ENCODE data around the gene SYMPK. TPM values are rescaled to one million over a fixed set of nuclear protein-coding genes. Genes with fewer than 3 reads are reported as not detected.

The SYMPK gene
- polyA plus RNA-seq, 3 donors: 25.9 to 57.0 (median 36.8) TPM

- WGBS, 3 donors: 93 to 97% (median 96%) methylated on average over 14 of the region's 14 CpGs
Observed at GRCh38 chr19:45842198-45842597, 20.7 kb downstream of the SYMPK start.

GRCh38 chr19:45834970-45835369 lies 28.0 kb downstream of the SYMPK start:
- no peak overlapping the region for H3K27ac ChIP-seq (ENCODE audit: low read depth, low read length)
- 76 to 95% (median 94%) methylated on average over 7 of the region's 7 CpGs for WGBS, 3 donors

More at GRCh38 chr19:45842198-45842597, 20.7 kb downstream of the SYMPK start:
- no peak overlapping the region for H3K27ac ChIP-seq (ENCODE audit: low read depth, low read length)

DNA sequence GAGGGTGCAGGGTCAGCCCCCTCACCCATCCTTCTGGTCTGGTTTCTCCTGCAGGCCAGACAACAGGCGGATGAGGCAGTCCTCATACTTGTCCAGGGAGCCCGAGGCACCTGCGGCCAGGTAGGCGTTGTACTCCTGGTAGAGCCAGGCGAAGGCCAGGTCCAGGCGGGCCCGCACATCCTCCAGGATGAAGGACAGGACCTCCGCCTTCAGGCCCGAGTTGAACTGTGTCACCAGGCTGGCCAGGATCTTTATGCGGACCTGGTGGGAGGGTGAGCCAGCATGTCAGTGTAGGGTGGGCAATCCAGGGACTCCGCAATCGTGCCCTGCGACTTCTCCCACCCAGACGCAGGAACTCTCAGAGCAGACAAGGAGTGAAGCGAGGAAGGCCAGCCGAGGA lies 34.0 kb downstream of the SYMPK start:
- 94 to 95% (median 94%) methylated on average over 16 of the region's 16 CpGs for WGBS, 3 donors
- no peak overlapping the region for H3K27ac ChIP-seq (ENCODE audit: low read depth, low read length)

- WGBS, 3 donors: 88 to 94% (median 88%) methylated on average over 9 of the region's 9 CpGs
- H3K27ac ChIP-seq (ENCODE audit: low read depth, low read length): no peak overlapping the region
Observed at GRCh38 chr19:45828523-45828922, 34.4 kb downstream of the SYMPK start.

GRCh38 chr19:45827459-45828093 lies 35.4 kb downstream of the SYMPK start:
- H3K27ac ChIP-seq (ENCODE audit: low read depth, low read length): no peak overlapping the region
- WGBS, 3 donors: 93 to 97% (median 93%) methylated on average over 15 to 16 of the region's 16 CpGs

DNA sequence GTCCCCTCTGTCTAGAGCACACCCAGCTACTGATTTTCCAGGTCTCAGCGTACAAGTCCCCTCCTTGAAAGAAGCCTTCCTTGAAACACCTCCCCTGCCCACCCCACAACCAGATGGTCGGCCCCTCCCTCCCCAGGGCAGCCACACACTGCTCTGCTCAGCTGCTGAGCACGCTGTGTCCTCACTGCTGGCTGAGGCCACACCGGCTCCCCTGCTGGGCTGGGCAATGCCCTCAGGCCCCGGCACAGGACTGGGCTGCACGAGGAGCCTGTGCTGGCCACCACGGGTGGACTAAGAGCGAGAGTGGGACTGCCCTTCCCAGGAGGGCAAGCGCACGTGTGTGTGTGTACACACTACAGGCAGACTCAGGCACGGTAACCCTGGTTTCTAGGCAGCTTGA lies 36.0 kb downstream of the SYMPK start:
- H3K27ac ChIP-seq (ENCODE audit: low read depth, low read length): no peak overlapping the region
- WGBS, 3 donors: 84 to 88% (median 87%) methylated on average over 11 of the region's 11 CpGs

- H3K27ac ChIP-seq (ENCODE audit: low read depth, low read length): no peak overlapping the region
- 83 to 93% (median 83%) methylated on average over 20 to 22 of the region's 22 CpGs for WGBS, 3 donors
Observed at GRCh38 chr19:45825917-45826893, 36.7 kb downstream of the SYMPK start.

DNA sequence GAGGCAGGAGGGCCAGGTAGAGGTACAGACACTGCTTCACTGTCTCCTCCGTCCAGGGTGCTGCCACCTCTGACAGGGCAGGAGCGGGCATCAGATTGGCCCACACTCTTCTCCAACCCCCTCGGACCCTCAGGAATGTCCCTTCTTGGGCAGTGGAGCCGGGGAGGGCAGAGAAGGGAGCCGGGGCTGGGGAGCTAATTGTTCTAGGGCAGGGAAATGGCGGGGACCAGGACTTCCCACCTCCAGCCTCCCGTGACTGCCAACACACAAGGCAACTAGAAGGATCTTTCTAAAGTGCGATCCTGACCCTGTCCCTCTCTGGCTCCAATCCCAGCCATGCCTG lies 37.7 kb downstream of the SYMPK start:
- WGBS, 3 donors: 88 to 96% (median 90%) methylated on average over 8 of the region's 8 CpGs
- H3K27ac ChIP-seq (ENCODE audit: low read depth, low read length): no peak overlapping the region

DNA sequence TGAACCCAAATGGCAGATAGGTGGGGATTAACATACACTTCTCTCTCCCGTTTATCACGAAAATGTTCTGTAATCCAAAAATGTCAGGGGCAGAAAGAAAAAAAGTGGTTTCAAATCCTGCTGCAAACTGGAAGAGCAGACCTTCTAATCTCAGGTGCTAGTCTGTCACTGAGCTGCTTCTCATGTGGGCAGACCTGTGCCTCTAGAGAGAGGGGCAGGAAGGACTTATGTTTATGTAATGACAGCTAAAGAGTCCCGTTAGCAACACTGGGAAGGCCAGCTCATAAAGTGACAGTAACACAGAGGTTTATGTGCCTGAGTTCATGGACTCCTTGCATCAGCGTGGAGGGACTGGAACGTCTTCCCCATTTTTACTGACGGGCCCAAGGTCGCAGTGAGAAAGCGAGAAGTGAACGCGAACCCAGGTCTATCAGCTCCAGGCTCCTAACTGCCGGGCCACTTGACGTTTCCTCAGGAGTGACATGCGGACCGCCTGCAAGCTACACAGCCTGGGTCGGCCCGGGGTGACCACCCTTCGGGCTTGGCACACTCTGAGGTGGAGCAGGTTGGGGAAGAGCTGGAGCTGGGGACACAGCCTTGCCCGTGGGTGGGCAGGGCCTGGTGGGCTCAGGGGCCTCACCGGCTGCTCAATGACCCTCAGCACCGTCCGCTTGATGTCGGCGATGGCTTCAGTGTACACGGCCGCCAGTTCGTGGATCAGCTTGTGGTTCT lies 38.2 kb downstream of the SYMPK start:
- 85 to 92% (median 88%) methylated on average over 26 of the region's 26 CpGs for WGBS, 3 donors
- no peak overlapping the region for H3K27ac ChIP-seq (ENCODE audit: low read depth, low read length)

DNA sequence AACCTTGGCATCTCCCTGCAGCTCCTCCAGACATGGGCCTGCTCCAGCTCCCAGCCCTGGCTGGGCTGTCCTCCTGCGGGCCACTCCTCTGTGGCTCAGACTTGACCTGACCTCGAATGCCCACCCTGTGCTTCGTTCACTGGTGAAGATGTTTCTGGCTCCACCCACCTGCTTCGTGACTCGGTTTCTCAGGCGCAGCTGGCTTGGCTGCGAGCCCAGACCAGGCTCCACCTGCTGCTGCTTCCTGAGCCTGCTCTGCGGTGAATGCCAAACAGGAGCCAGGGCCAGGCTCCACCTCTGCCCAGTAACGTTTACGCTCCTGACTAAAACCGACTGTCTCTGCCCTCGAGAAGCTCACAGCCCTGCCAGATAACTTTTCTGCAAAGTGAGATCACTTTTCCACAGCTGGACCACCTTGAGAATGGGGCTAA lies 38.9 kb downstream of the SYMPK start:
- H3K27ac ChIP-seq (ENCODE audit: low read depth, low read length): no peak overlapping the region
- 45 to 63% (median 62%) methylated on average over 12 of the region's 12 CpGs for WGBS, 3 donors

DNA sequence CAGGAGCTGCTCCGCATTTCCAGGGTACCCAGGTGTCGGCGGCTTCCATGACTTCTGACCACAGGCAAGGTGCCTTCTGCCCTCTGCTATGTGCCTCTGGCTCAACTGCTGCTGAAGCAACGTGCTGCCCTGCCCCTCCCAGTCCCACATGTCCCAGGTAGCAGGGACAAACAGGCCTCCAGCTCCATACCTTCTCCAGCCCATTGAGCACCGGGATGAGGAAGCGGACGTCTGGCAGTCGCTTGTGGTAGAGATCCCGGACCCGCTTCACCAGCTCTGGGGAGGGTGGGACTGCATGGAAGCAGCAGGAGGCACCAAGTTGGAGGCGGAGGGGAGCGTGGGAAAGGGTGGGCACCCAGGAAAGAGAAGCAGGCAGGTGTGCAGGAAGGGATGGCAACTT lies 39.8 kb downstream of the SYMPK start:
- no peak overlapping the region for H3K27ac ChIP-seq (ENCODE audit: low read depth, low read length)
- WGBS, 3 donors: 95 to 97% (median 95%) methylated on average over 12 of the region's 12 CpGs

- WGBS, 3 donors: 91 to 96% (median 92%) methylated on average over 5 of the region's 5 CpGs
- H3K27ac ChIP-seq (ENCODE audit: low read depth, low read length): no peak overlapping the region
Observed at GRCh38 chr19:45822716-45823115, 40.2 kb downstream of the SYMPK start.

DNA sequence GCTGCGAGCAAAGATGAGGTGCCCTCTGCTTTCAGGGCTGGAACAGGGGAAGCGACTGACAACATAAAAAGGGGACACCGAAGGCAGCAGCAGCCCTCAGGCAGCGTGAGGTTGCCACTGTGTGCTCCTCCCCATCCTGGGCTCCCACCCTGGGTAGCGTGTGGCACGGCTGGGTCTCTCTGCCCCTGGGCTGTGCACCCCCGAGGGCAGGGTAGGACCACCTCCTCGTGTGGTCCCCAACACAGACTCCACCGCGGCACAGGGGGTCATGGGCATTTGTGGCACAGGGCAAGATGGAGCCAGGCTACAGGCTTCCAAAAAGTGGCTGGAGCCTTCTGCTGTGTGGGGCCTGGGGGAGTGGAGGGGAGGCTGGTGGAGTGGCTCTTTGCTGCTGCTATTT lies 41.4 kb downstream of the SYMPK start:
- WGBS, 3 donors: 82 to 92% (median 88%) methylated on average over 10 of the region's 10 CpGs
- no peak overlapping the region for H3K27ac ChIP-seq (ENCODE audit: low read depth, low read length)

DNA sequence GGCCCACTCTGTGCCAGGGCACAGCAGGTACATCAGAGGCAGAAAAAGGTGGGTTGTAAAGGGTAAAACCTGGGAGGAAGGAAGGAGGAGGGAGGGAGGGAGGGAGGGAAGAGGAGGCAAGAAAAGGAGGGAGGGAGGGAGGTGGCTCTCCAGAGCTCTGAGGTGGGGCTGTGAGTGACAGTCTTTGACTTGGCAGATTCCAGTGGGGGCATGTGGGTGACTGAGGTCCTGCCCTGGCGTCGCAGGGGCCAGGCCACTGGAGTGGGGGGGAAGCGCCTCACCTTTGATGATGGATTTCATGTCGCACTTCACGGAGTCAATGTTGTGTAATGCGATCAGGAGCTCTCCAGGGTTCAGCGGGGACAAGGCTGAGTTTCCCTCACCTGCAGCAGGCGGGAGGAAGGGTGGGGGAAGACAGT lies 41.8 kb downstream of the SYMPK start:
- no peak overlapping the region for H3K27ac ChIP-seq (ENCODE audit: low read depth, low read length)
- 83 to 90% (median 90%) methylated on average over 8 of the region's 8 CpGs for WGBS, 3 donors

- WGBS, 3 donors: 72 to 77% (median 76%) methylated on average over 20 of the region's 20 CpGs
- no peak overlapping the region for H3K27ac ChIP-seq (ENCODE audit: low read depth, low read length)
Observed at GRCh38 chr19:45820413-45821102, 42.4 kb downstream of the SYMPK start.

- 86 to 92% (median 87%) methylated on average over 6 of the region's 6 CpGs for WGBS, 3 donors
- no peak overlapping the region for H3K27ac ChIP-seq (ENCODE audit: low read depth, low read length)
Observed at GRCh38 chr19:45819769-45820168, 43.2 kb downstream of the SYMPK start.

DNA sequence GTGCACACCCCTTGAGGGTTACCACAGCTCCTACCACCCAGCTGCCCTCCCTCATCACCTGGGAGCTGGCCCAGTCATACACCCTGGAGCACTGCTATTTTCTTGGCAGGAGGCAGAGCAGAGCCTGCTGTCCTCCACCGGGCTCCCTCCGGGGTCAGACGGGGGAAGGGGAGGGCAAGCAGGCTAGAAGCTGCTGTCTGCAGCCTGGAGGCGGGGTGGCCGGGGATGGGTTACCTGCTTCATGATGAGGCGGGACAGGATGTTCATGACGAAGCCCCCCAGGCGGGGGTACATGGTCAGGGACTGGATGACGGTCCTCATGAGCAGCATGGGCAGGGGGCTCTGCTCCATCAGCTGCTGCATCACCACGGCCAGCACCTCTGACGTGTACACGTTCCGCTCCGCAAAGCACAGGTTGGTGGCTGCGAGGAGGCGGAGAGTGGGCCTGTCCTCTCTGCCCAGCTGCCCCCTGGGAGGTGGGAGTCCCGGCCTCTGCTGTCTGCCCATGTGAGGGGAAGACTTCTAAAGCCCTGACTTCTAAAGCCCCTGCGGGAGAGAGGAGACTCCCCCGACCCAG lies 45.1 kb downstream of the SYMPK start:
- H3K27ac ChIP-seq (ENCODE audit: low read depth, low read length): no peak overlapping the region

More for the DNA sequence above, 45.1 kb downstream of the SYMPK start:
- WGBS, 3 donors: 80 to 83% (median 83%) methylated on average over 17 to 19 of the region's 19 CpGs
